HepG2 (cell line): ENCODE measurements around the gene MRPL48. TPM values are rescaled to one million over a fixed set of nuclear protein-coding genes. Genes with fewer than 3 reads are reported as not detected.
A peak's percentile ranks its signal among the peaks of the same experiment; 100 is the strongest.

Experiments used
- ATF7-NPFF ChIP-seq: sonication (generic); formaldehyde crosslinking; IDR thresholded peaks from 2 replicates; pipeline ENCODE4 v1.8.1; 2023; ENCODE audit warnings: mild to moderate bottlenecking, low read depth, missing genetic modification reagents, moderate library complexity
- GFI1 ChIP-seq: sonication (generic); formaldehyde crosslinking; IDR thresholded peaks from 2 replicates; pipeline ENCODE4 v1.5.0; 2020; ENCODE audit warnings: missing genetic modification reagents, mild to moderate bottlenecking, borderline replicate concordance
- HMGA1 ChIP-seq: sonication (generic); formaldehyde crosslinking; conservative IDR thresholded peaks from 2 replicates; pipeline ENCODE4 v1.4.0; 2020; ENCODE audit warnings: missing genetic modification reagents
- KAT7 ChIP-seq: IDR thresholded peaks from 2 replicates; pipeline ENCODE4 v1.6.1; 2018; ENCODE audit warnings: borderline replicate concordance, missing compliant biosample characterization
- MAF1 ChIP-seq: sonication (generic); formaldehyde crosslinking; IDR thresholded peaks from 2 replicates; pipeline ENCODE4 v1.5.0; 2020; ENCODE audit warnings: missing genetic modification reagents, borderline replicate concordance
- NFE2 ChIP-seq: sonication (generic); formaldehyde crosslinking; IDR thresholded peaks from 2 replicates; pipeline ENCODE4 v1.4.0; 2020; ENCODE audit warnings: missing genetic modification reagents
- POLR2AphosphoS5 ChIP-seq: IDR thresholded peaks from 2 replicates; pipeline ENCODE4 v1.6.1; 2012; ENCODE audit warnings: low read depth, low read length
- SNAPC4 ChIP-seq: sonication (generic); formaldehyde crosslinking; IDR thresholded peaks from 2 replicates; pipeline ENCODE4 v1.4.0; 2020; ENCODE audit warnings: mild to moderate bottlenecking, missing genetic modification reagents
- SRSF1 ChIP-seq: fragments of 200-400 bp; formaldehyde crosslinking; optimal IDR thresholded peaks from 2 replicates; pipeline ENCODE3; 2017; ENCODE audit warnings: mild to moderate bottlenecking, low read depth, low read length, moderate library complexity
- SRSF9 ChIP-seq: fragments of 200-400 bp; formaldehyde crosslinking; IDR thresholded peaks from 2 replicates; pipeline ENCODE4 v1.6.1; 2018; ENCODE audit warnings: borderline replicate concordance, mild to moderate bottlenecking, low read depth, low read length; ENCODE audit not compliant: insufficient read depth, poor library complexity, severe bottlenecking
- TCF7L2 ChIP-seq: IDR thresholded peaks from 2 replicates; pipeline ENCODE4 v1.6.1; 2011; ENCODE audit warnings: mild to moderate bottlenecking, low read depth, low read length, moderate library complexity
- ZFYVE20 ChIP-seq: sonication (generic); formaldehyde crosslinking; IDR thresholded peaks from 2 replicates; pipeline ENCODE4 v1.8.0; 2023; ENCODE audit warnings: low read depth, mild to moderate bottlenecking, moderate library complexity, missing genetic modification reagents, borderline replicate concordance
- ZNF362 ChIP-seq: sonication (generic); formaldehyde crosslinking; IDR thresholded peaks from 2 replicates; pipeline ENCODE4 v1.4.0; 2020; ENCODE audit warnings: missing genetic modification reagents, mild to moderate bottlenecking, borderline replicate concordance
- ZNF546 ChIP-seq: sonication (generic); formaldehyde crosslinking; conservative IDR thresholded peaks from 2 replicates; pipeline ENCODE4 v1.8.1; 2023; ENCODE audit warnings: mild to moderate bottlenecking, missing genetic modification reagents
- ZNF710 ChIP-seq: sonication (generic); formaldehyde crosslinking; IDR thresholded peaks from 2 replicates; pipeline ENCODE4 v1.5.0; 2020; ENCODE audit warnings: mild to moderate bottlenecking, missing genetic modification reagents, borderline replicate concordance
- ZNF816 ChIP-seq: sonication (generic); formaldehyde crosslinking; IDR thresholded peaks from 2 replicates; pipeline ENCODE4 v1.8.0; 2022; ENCODE audit warnings: missing genetic modification reagents, mild to moderate bottlenecking, borderline replicate concordance
- ZNF841 ChIP-seq: sonication (generic); formaldehyde crosslinking; IDR thresholded peaks from 2 replicates; pipeline ENCODE4 v1.8.1; 2023; ENCODE audit warnings: missing genetic modification reagents, borderline replicate concordance
- ZNF850 ChIP-seq: sonication (generic); formaldehyde crosslinking; conservative IDR thresholded peaks from 2 replicates; pipeline ENCODE4 v1.9.0; 2021; ENCODE audit warnings: mild to moderate bottlenecking, missing genetic modification reagents
- ZSCAN22 ChIP-seq: sonication (generic); formaldehyde crosslinking; IDR thresholded peaks from 2 replicates; pipeline ENCODE4 v1.4.0; 2020; ENCODE audit warnings: mild to moderate bottlenecking, missing genetic modification reagents
- ZSCAN29 ChIP-seq: sonication (generic); formaldehyde crosslinking; conservative IDR thresholded peaks from 2 replicates; pipeline ENCODE4 v1.4.0; 2020; ENCODE audit warnings: mild to moderate bottlenecking, missing genetic modification reagents
- polyA plus RNA-seq, 8 experiments: library from polyadenylated mRNA; depleted of rRNA in 3 of 8; stranded (reverse) in 7 of 8; unstranded in 1 of 8; fragments of >200 nt; fragmentation: Illumina TruSeq in 4 of 8; extraction: Trizol in 4 of 8; gene quantifications; 2 replicates each; pipeline versions ENCODE4 v1.2.1 to v1.2.3, GENCODE V29; 2011 to 2016; ENCODE audit warnings: low read depth in 4 of 8, missing spikeins in 1 of 8, mixed read lengths in 1 of 8; ENCODE audit not compliant: insufficient read depth in 1 of 8
- total RNA-seq, 5 experiments: library from RNA; depleted of rRNA; stranded (reverse); fragments of >200 nt; fragmentation: Illumina TruSeq; extraction: Trizol; gene quantifications; 2 replicates each; pipeline ENCODE4 v1.2.3, GENCODE V29; 2016; ENCODE audit warnings: low read depth in 1 of 5

MRPL48 gene
- total and polyA plus RNA-seq, 2 of the 13 experiments (the other 11 are each of a cell fraction or from before 2014, with no cell fraction given), result 61.2 to 67.9 TPM

GRCh38 chr11:73876424-73877310 lies 89.0 kb downstream of the MRPL48 start, which contains the start of the genes COA4 and PAAF1 (continued):
- peak; percentile 57 for TF ChIP-seq GFI1 (CRISPR knock-in tag)
- TF ChIP-seq SNAPC4 (CRISPR knock-in tag), result peak; percentile 78; the same call in 1 of the 2 replicates
- no peak for TF ChIP-seq SRSF9
- TF ChIP-seq ZFYVE20 (CRISPR knock-in tag), result 0 out of 2 replicates have a peak, but pooled peaks have one; percentile 38
- 0 out of 2 replicates have a peak, but pooled peaks have one; percentile 53 for TF ChIP-seq TCF7L2
- no peak for TF ChIP-seq ZSCAN29 (CRISPR knock-in tag)
- TF ChIP-seq ZSCAN22 (CRISPR knock-in tag), result peak; percentile 58; the same call in 1 of the 2 replicates
- no peak for TF ChIP-seq ZNF546 (CRISPR knock-in tag)
- TF ChIP-seq SRSF1, result peak; percentile 79
- peak; percentile 31; the same call in 1 of the 2 replicates for TF ChIP-seq ZNF362
- peak; percentile 51; the same call in 1 of the 2 replicates for TF ChIP-seq KAT7 (CRISPR knock-in tag)
- TF ChIP-seq HMGA1, result no peak
- 0 out of 2 replicates have a peak, but pooled peaks have one; percentile 55 for TF ChIP-seq ZNF850
- TF ChIP-seq NFE2, result no peak
- TF ChIP-seq ZNF816, result peak; percentile 75; the same call in 1 of the 2 replicates
- 0 out of 2 replicates have a peak, but pooled peaks have one; percentile 73 for TF ChIP-seq ZNF710
- TF ChIP-seq ZNF841, result no peak
- TF ChIP-seq ATF7-NPFF (CRISPR knock-in tag), result peak; percentile 76
- TF ChIP-seq POLR2AphosphoS5, result peak; percentile 94
- TF ChIP-seq MAF1 (CRISPR knock-in tag), result peak; percentile 27; the same call in 1 of the 2 replicates
